ENCODE measurements around the gene JUND. TPM values are rescaled to one million over a fixed set of nuclear protein-coding genes. Genes with fewer than 3 reads are reported as not detected.

JUND gene
- polyA plus RNA-seq, 2 of the 4 experiments (the other 2 are of a cell fraction), result 65.1 to 68.9 TPM

- POLR2A ChIA-PET, result interaction anchor here (0.9 kb wide), 2 partner anchors 8 to 51 kb away, joined by 4 to 6 read pairs; partner anchors contain the start of gene JUND
- H3K9me3 ChIP-seq, result no peaks in the 10 kb centered on the region
- ATAC-seq (peak; percentile 75 to 81), DNase-seq (ENCODE audit: low read depth in 1 of 2, low spot score in 1 of 2) (peak; percentile 68 to 71), FAIRE-seq (no peak)
- no peak overlapping the region for H3K4me3 ChIP-seq
- TF ChIP-seq MAX (IDR thresholded peaks at IDR 0.05) (peak; percentile 44; the same call in 1 of the 2 replicates), JUN (IDR thresholded peaks at IDR 0.05) (0 out of 5 replicates have a peak, but pooled peaks of 1 of the 2 experiments have one; percentile 17), CBX8 (IDR thresholded peaks at IDR 0.05) (no peak), BCL3 (IDR thresholded peaks at IDR 0.05) (no peak), HMGXB4 (CRISPR knock-in tag; IDR thresholded peaks at IDR 0.05; ENCODE audit: borderline replicate concordance) (no peak), RARB (CRISPR knock-in tag; IDR thresholded peaks at IDR 0.05) (no peak), CTCF (IDR thresholded peaks at IDR 0.05) (no peak), FOSL2 (IDR thresholded peaks at IDR 0.05) (no peak), FOSL2 (CRISPR knock-in tag; IDR thresholded peaks at IDR 0.05) (peak; percentile 76), BHLHE40 (IDR thresholded peaks at IDR 0.05; ENCODE audit: low read depth, low read length) (peak; percentile 38; the same call in 1 of the 2 replicates), CEBPB (IDR thresholded peaks at IDR 0.05) (peak in 1 of 2 experiments; percentile 53; a peak in 2 of 4 replicates), CHD4 (IDR thresholded peaks at IDR 0.05; ENCODE audit: borderline replicate concordance) (no peak), E2F6 (IDR thresholded peaks at IDR 0.05; ENCODE audit: borderline replicate concordance, low read depth) (no peak), MAZ (IDR thresholded peaks at IDR 0.05; ENCODE audit: borderline replicate concordance, low read depth, low read length) (no peak), NPAS2 (CRISPR knock-in tag; IDR thresholded peaks at IDR 0.05; ENCODE audit: borderline replicate concordance) (no peak), USF2 (IDR thresholded peaks at IDR 0.05) (peak; percentile 60), RFX5 (IDR thresholded peaks at IDR 0.05) (no peak)
- H3K4me1 ChIP-seq, result peaks cover 20% of the 10 kb centered on the region
- CTCF ChIA-PET, result interaction anchor here (1.1 to 4.7 kb wide), 7 partner anchors 10 to 285 kb away, joined by 3 to 34 read pairs (median 4); no protein-coding TSS in a partner anchor
- WGBS (ENCODE audit: missing lambda C conversion rate), result 2% methylated on average over 13 of the region's 18 CpGs
- no peak overlapping the region for H3K27ac ChIP-seq
- peak overlapping the region; percentile 53 for H3K4me2 ChIP-seq
Measured at GRCh38 chr19:18230941-18231734, 50.3 kb downstream of the JUND start.

GRCh38 chr19:18229915-18230314 is 51.5 kb downstream of the JUND start:
- peaks cover 24% of the 10 kb centered on the region for H3K4me1 ChIP-seq
- ATAC-seq (no peak), DNase-seq (ENCODE audit: low read depth in 1 of 2, low spot score in 1 of 2) (no peak), FAIRE-seq (no peak)
- no peak overlapping the region for H3K4me2 ChIP-seq
- TF ChIP-seq RARB (CRISPR knock-in tag; IDR thresholded peaks at IDR 0.05), result no peak
- peak; percentile 78 for TF ChIP-seq ZFP36 (IDR thresholded peaks at IDR 0.05; ENCODE audit: borderline replicate concordance, partially characterized antibody)
- no peak for TF ChIP-seq JUNB (IDR thresholded peaks at IDR 0.05)
- no peak for TF ChIP-seq RFX5 (IDR thresholded peaks at IDR 0.05)
- TF ChIP-seq MAFK (IDR thresholded peaks at IDR 0.05; ENCODE audit: partially characterized antibody), result no peak
- H3K27ac ChIP-seq, result no peak overlapping the region
- 57% methylated on average over 2 of the region's 4 CpGs for WGBS (ENCODE audit: missing lambda C conversion rate)
- ChIA-PET CTCF (interaction anchor here (1.1 to 4.7 kb wide), 4 partner anchors 9 to 284 kb away, joined by 3 to 34 read pairs (median 4); no protein-coding TSS in a partner anchor), POLR2A (no interaction called here)
- no peak overlapping the region for H3K4me3 ChIP-seq
- H3K9me3 ChIP-seq, result no peaks in the 10 kb centered on the region

Measured in A549 (cell line).